Lower leg skin (tissue), 3 donors: ENCODE data around the gene KCNQ2.

Experiments used
- POLR2A ChIP-seq, 2 donors: fragments of 450-650 bp; IDR thresholded peaks; one replicate each; pipeline ENCODE4 v1.6.1; 2016 to 2017; ENCODE audit warnings: antibody characterized with exemption in 2 of 2, mild to moderate bottlenecking in 1 of 2, moderate library complexity in 1 of 2
- TF ChIP-seq, protein P1 (sequence below), 3 donors: fragments of 450-650 bp; IDR thresholded peaks; one replicate each; pipeline ENCODE4 v1.5.1; 2016; ENCODE audit warnings: antibody characterized with exemption in 3 of 3, mild to moderate bottlenecking in 3 of 3, moderate library complexity in 2 of 3

DNA sequence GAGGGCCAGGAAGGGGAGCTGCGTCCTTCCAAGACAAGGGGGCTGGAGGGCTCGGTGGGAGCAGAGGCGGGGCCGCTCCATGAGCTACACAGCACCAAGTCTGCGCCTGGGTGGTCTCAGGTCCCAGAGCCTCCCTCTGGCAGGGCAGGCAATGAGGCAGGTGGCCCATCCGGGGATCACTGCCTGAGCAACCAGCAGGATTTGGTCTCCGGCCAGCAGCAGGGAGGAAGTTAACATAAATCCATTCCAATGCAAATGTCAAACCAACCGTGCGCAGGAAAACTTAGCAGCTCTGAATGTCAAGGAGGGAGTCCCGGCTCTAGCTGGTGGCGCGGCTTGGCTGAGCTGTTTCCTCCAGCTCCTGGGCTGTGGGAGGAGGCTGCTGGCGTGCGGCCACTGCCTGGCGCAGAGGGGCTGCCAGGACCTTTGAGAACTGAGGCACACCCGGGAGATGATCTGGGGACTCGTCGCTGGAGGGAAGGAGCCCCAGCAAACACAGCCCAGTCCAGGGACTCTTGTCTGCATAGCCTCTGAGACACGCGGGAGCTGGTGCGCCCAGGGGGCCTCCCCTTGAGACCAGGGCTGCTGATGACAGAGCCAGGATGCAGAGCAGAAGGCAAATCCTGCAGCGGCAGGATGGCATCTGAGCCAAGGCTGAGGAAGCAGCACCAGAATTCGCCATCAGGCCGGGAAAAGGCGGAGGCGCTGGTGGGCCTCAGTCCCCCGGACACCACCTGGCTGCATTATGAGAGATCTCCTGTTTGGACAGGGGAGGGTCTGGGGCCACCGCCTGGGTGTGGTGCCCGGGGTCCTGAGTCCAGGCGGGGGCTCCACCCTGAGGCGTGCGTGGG lies 78.2 kb downstream of the KCNQ2 start:
- TF ChIP-seq, protein P1, sequence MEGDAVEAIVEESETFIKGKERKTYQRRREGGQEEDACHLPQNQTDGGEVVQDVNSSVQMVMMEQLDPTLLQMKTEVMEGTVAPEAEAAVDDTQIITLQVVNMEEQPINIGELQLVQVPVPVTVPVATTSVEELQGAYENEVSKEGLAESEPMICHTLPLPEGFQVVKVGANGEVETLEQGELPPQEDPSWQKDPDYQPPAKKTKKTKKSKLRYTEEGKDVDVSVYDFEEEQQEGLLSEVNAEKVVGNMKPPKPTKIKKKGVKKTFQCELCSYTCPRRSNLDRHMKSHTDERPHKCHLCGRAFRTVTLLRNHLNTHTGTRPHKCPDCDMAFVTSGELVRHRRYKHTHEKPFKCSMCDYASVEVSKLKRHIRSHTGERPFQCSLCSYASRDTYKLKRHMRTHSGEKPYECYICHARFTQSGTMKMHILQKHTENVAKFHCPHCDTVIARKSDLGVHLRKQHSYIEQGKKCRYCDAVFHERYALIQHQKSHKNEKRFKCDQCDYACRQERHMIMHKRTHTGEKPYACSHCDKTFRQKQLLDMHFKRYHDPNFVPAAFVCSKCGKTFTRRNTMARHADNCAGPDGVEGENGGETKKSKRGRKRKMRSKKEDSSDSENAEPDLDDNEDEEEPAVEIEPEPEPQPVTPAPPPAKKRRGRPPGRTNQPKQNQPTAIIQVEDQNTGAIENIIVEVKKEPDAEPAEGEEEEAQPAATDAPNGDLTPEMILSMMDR (IDR thresholded peaks at IDR 0.05) = no peak
- TF ChIP-seq POLR2A (IDR thresholded peaks at IDR 0.05) = no peak
